B cell (primary cell): ENCODE data around the gene MEIKIN. TPM values are rescaled to one million over a fixed set of nuclear protein-coding genes. Genes with fewer than 3 reads are reported as not detected.

Experiments
- ATAC-seq: fragments of 200-7000 bp; cut with Tn5 transposase; one replicate; pipeline ENCODE4 v1.10.0; 2021; ENCODE audit warnings: low read depth, mild to moderate bottlenecking, moderate number of reproducible peaks, moderate library complexity
- CTCF ChIA-PET: fragments of 350-600 bp; sonication (Branson Sonifier 250); formaldehyde crosslinking; loops from one replicate; lab custom pipeline; 2021; ENCODE audit warnings: antibody characterized with exemption, inconsistent platforms; lab: Charles Lee
- POLR2A ChIA-PET: fragments of 350-600 bp; sonication (Branson Sonifier 250); formaldehyde crosslinking; loops from one replicate; lab custom pipeline; 2021; ENCODE audit warnings: antibody characterized with exemption; lab: Charles Lee
- DNase-seq: peaks from one replicate; pipeline ENCODE4 v3.0.0; 2013
- H2AFZ ChIP-seq: 2 replicates; pipeline ENCODE4 v1.6.1; 2012; ENCODE audit warnings: mild to moderate bottlenecking, low read depth, low read length; ENCODE audit not compliant: insufficient read depth, poor library complexity, severe bottlenecking
- H3K27ac ChIP-seq, 2 donors: 1 replicate in 1 of 2; 2 replicates in 1 of 2; pipeline ENCODE4 v1.5.1; 2012 to 2013; ENCODE audit warnings: low read length in 2 of 2, mild to moderate bottlenecking in 2 of 2, moderate library complexity in 1 of 2
- H3K27me3 ChIP-seq, 4 experiments: fragments of 200-600 bp in 1 of 4; sonication (generic) in 1 of 4; replicated peaks in 1 of 4; 1 replicate in 2 of 4; 2 replicates in 2 of 4; pipeline versions ENCODE4 v1.6.1 to v1.7.0; 2013 to 2016; ENCODE audit warnings: low read length in 3 of 4, mild to moderate bottlenecking in 2 of 4, mixed read lengths in 1 of 4, moderate library complexity in 1 of 4; ENCODE audit not compliant: insufficient read depth in 4 of 4, control insufficient read depth in 3 of 4; ENCODE audit errors: control extremely low read depth in 1 of 4
- H3K36me3 ChIP-seq, 2 experiments: replicated peaks in 1 of 2; 1 replicate in 1 of 2; 2 replicates in 1 of 2; pipeline versions ENCODE4 v1.6.1 to v1.7.1; 2013; ENCODE audit warnings: low read length in 1 of 2; ENCODE audit not compliant: insufficient read depth in 2 of 2, control insufficient read depth in 1 of 2; ENCODE audit errors: control extremely low read depth in 1 of 2, extremely low read depth in 1 of 2
- H3K4me1 ChIP-seq, 2 donors: fragments of 200-600 bp in 1 of 2; sonication (generic) in 1 of 2; 1 replicate in 1 of 2; 2 replicates in 1 of 2; pipeline versions ENCODE4 v1.5.1 to v1.6.1; 2013 to 2017; ENCODE audit warnings: low read length in 2 of 2; ENCODE audit not compliant: control insufficient read depth in 2 of 2, insufficient read depth in 2 of 2
- H3K4me2 ChIP-seq: replicated peaks from 2 replicates; pipeline ENCODE3; 2012; ENCODE audit warnings: mild to moderate bottlenecking, low read depth, low read length; ENCODE audit not compliant: poor library complexity, severe bottlenecking
- H3K4me3 ChIP-seq, 5 experiments: fragments of 200-600 bp in 1 of 5; sonication (generic) in 1 of 5; 1 replicate in 3 of 5; 2 replicates in 2 of 5; pipeline versions ENCODE4 v1.5.1 to v1.7.0; 2011 to 2016; ENCODE audit warnings: low read length in 4 of 5, mild to moderate bottlenecking in 4 of 5, low read depth in 2 of 5, control low read depth in 1 of 5, moderate library complexity in 1 of 5; ENCODE audit not compliant: insufficient read depth in 1 of 5; ENCODE audit errors: control extremely low read depth in 1 of 5, extremely low read depth in 1 of 5
- H3K79me2 ChIP-seq: fragments of 200-600 bp; sonication (generic); one replicate; pipeline ENCODE4 v1.6.0; 2016; ENCODE audit warnings: low read length; ENCODE audit not compliant: control insufficient read depth, insufficient read depth
- H3K9ac ChIP-seq: fragments of 200-600 bp; sonication (generic); 2 replicates; pipeline ENCODE4 v1.6.1; 2017; ENCODE audit warnings: mild to moderate bottlenecking, low read length, moderate library complexity
- H3K9me3 ChIP-seq, 3 donors: one replicate each; pipeline versions ENCODE4 v1.6.1 to v1.7.1; 2013; ENCODE audit warnings: low read length in 2 of 3; ENCODE audit not compliant: control insufficient read depth in 2 of 3, insufficient read depth in 1 of 3; ENCODE audit errors: control extremely low read depth in 1 of 3
- H4K20me1 ChIP-seq: 2 replicates; pipeline ENCODE4 v1.6.0; 2012; ENCODE audit warnings: mild to moderate bottlenecking, low read length; ENCODE audit not compliant: insufficient read depth, control insufficient read depth, poor library complexity, severe bottlenecking
- H3K27ac Mint-ChIP-seq: one replicate; pipeline ENCODE4 v1.8.0; 2021; ENCODE audit warnings: mixed read lengths
- H3K27me3 Mint-ChIP-seq: one replicate; pipeline ENCODE4 v1.8.0; 2021; ENCODE audit warnings: mixed read lengths
- H3K4me1 Mint-ChIP-seq: one replicate; pipeline ENCODE4 v1.8.0; 2021; ENCODE audit warnings: mixed read lengths
- H3K4me3 Mint-ChIP-seq: one replicate; pipeline ENCODE4 v1.8.0; 2021; ENCODE audit warnings: mixed read lengths
- H3K9me3 Mint-ChIP-seq: one replicate; pipeline ENCODE4 v1.8.0; 2022; ENCODE audit warnings: mixed read lengths; ENCODE audit not compliant: insufficient read depth
- CTCF ChIP-seq: fragments of 200-600 bp; IDR thresholded peaks from one replicate; pipeline ENCODE4 v1.8.0; 2022; ENCODE audit warnings: antibody characterized with exemption, mild to moderate bottlenecking
- EZH2 ChIP-seq: IDR thresholded peaks from 2 replicates; pipeline ENCODE4 v1.6.1; 2012; ENCODE audit warnings: borderline replicate concordance, low read depth, mild to moderate bottlenecking, moderate library complexity, low read length; ENCODE audit not compliant: insufficient read depth, poor library complexity, severe bottlenecking
- WGBS: methylation state at CpG from one replicate; pipeline ENCODE4 v1.1.5; 2013; ENCODE audit warnings: missing lambda C conversion rate; ENCODE audit not compliant: insufficient coverage; 5-methylcytosine and 5-hydroxymethylcytosine counted together
- intact Hi-C: fragments of 100-400 bp; cut with micrococcal nuclease; formaldehyde crosslinking; loops from one replicate; pipeline ENCODE4 v1.10.0; 2022
- polyA plus RNA-seq: library from polyadenylated mRNA; depleted of rRNA; stranded (reverse); fragments of >200 nt; gene quantifications from 2 replicates; pipeline ENCODE4 v1.2.3, GENCODE V29; 2012
- total RNA-seq, 2 donors: library from RNA; stranded (reverse); fragments of 120-200 nt in 1 of 2; gene quantifications; 1 replicate in 1 of 2; 2 replicates in 1 of 2; pipeline versions ENCODE4 v1.2.3 to v1.2.4, GENCODE V29; 2013 to 2022

The MEIKIN gene
- total and polyA plus RNA-seq, 2 donors (not counting 1 experiment from before 2014, with no cell fraction given) = not detected

- intact Hi-C loops = no loop called here
- no peaks in the 10 kb centered on the region for H3K9me3 ChIP-seq
- ATAC-seq (no peak), DNase-seq (no peak)
- H3K27me3 ChIP-seq = no peaks in the 10 kb centered on the region
- 78% methylated on average over 7 of the region's 10 CpGs for WGBS
- Mint-ChIP-seq H3K4me3 (no peak overlapping the region), H3K27me3 (peaks cover 4% of the 10 kb centered on the region), H3K27ac (no peak overlapping the region), H3K9me3 (no peaks in the 10 kb centered on the region), H3K4me1 (peaks cover 5% of the 10 kb centered on the region)
- no peak overlapping the region for H3K4me3 ChIP-seq
- TF ChIP-seq CTCF (no peak), EZH2 (no peak)
- no peaks in the 10 kb centered on the region for H3K4me1 ChIP-seq
- POLR2A ChIA-PET = no interaction called here
- no peak overlapping the region for H3K27ac ChIP-seq
- H3K4me2 ChIP-seq = no peak overlapping the region
- no peaks in the 10 kb centered on the region for H3K79me2 ChIP-seq
- no peaks in the 10 kb centered on the region for H3K36me3 ChIP-seq
- no peak overlapping the region for H3K9ac ChIP-seq
- H2AFZ ChIP-seq = no peak overlapping the region
- CTCF ChIA-PET = interaction anchor here (3.1 kb wide), 1 partner anchor 15 kb away, joined by 12 read pairs; no protein-coding TSS in a partner anchor
- no peaks in the 10 kb centered on the region for H4K20me1 ChIP-seq
These were observed 46.3 kb upstream of the MEIKIN start for GRCh38 chr5:131991593-131992324.

GRCh38 chr5:131990716-131991115, 45.3 kb upstream of the MEIKIN start:
- no peak overlapping the region for H3K27ac ChIP-seq
- no peaks in the 10 kb centered on the region for H3K79me2 ChIP-seq
- no peak overlapping the region for H3K4me2 ChIP-seq
- H3K9me3 Mint-ChIP-seq = no peaks in the 10 kb centered on the region
- intact Hi-C loops = no loop called here
- 97% methylated on average over 13 of the region's 13 CpGs for WGBS
- H3K27ac Mint-ChIP-seq = no peak overlapping the region
- no peak overlapping the region for H3K9ac ChIP-seq
- H3K36me3 ChIP-seq = no peaks in the 10 kb centered on the region
- no peak overlapping the region for H3K4me3 ChIP-seq
- H3K4me1 Mint-ChIP-seq = peaks cover 5% of the 10 kb centered on the region
- no peaks in the 10 kb centered on the region for H3K4me1 ChIP-seq
- DNase-seq (no peak), ATAC-seq (no peak)
- TF ChIP-seq EZH2 = no peak
- no peak for TF ChIP-seq CTCF
- POLR2A ChIA-PET = no interaction called here
- H3K4me3 Mint-ChIP-seq = no peak overlapping the region
- CTCF ChIA-PET = interaction anchor here (3.1 kb wide), 1 partner anchor 16 kb away, joined by 12 read pairs; no protein-coding TSS in a partner anchor
- no peak overlapping the region for H2AFZ ChIP-seq
- no peaks in the 10 kb centered on the region for H3K27me3 ChIP-seq
- no peaks in the 10 kb centered on the region for H4K20me1 ChIP-seq
- no peaks in the 10 kb centered on the region for H3K9me3 ChIP-seq
- H3K27me3 Mint-ChIP-seq = peaks cover 4% of the 10 kb centered on the region
